Measurements from ENCODE around the gene HHAT.
"Not testable (repeated sequence)": the region's sequence is repeated elsewhere in the genome, so short reads cannot be mapped to it uniquely, and the experiment has no call there.

Gene HHAT

GRCh38 chr1:210315529-210315928 is 13.2 kb upstream of the HHAT start:
- no peak for DNase-seq

DNA sequence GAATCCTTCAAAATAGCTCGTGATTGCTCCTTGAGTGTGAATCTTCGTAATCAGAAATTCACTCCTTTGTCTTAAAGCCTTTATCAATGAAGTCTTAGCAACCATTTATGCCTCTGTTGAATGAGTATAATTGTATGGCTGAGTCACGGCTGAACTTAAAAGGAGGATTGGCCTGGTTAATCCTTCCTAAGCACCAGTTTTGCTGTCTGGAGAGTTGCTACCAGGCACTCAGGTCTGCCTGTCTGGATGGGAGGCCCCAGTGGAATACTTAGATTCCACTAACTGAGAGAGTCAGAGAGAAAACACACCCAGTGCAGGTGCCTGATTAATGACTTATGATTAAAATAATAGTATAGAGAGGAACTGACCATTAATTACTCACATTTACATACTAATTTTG is 7.6 kb upstream of the HHAT start:
- no peak for DNase-seq

DNA sequence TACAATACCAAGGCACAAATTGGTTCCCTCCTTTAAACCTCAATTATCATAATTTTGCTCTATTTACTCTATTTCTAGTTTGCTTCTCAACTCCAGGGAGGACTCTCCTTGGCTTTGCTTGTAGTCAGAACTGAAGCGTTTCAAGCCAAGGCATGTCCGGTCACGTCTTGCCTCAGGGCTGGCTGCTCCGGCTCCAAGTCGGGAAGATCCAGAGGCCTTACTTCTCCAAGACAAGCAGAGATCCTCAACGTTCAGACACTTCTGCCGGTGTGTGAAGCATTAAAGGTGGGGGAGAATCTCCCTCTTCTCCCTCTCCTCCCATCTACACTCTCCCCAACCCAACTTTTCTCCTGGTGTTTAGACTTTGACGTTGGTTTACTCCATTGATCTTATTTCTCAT is 7.2 kb upstream of the HHAT start:
- no peak for DNase-seq

DNA sequence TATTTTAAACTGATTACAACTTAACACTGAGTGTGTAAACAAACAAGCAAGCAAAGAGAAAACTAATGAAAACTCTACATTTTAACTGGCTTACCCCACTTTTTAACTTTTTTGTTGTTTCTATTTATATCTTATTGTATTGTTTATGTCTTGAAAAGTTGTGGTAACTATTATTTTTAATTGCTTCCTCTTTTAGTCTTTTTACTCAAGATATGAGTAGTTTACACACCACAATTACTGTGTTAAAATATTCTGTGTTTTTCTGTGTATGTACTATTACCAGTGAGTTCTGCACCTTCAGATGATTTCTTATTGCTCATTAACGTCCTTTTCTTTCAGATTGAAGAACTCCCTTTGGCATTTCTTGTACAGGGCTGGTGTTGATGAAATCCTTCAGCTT is 4.7 kb upstream of the HHAT start:
- DNase-seq, result no peak

- DNase-seq, result no peak
Observed at GRCh38 chr1:210325026-210325670, 3.6 kb upstream of the HHAT start.

DNA sequence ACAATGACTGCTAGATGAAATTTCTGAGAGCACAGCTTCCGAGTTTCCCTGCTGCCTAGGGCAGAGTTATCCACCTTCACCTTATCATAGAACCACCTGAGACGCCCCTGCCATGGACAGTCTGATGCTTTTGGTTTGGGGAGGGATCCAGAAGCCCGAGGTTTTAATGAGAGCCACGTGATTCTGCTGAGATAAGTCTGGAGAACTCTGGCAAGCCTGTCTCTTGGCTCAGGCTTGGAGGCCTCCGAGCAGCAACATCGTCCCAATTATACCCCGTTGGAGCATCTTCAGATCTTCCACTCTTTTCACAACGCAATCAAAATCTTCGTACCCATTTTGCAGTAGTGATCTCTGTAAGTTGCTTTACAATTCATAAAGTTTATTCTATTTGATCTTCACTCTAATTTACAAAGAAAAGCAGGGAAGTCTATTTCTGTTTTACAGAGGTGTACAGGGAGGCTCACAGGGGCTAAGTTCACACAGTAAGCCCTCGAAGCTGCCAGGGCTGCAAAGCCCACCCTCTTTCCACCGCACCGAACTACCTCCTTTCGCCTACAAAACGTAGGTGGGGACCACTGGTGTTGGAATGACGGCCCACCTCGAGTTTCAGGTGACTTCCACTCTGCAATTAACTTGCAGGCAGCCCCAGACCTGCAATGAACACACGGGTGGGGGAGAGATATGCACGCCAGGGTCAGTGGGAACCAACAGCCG is 513 bp upstream of the HHAT start:
- DNase-seq, result no peak

- DNase-seq, result no peak
Observed at GRCh38 chr1:210330279-210330866, 1.7 kb downstream of the HHAT start.

DNA sequence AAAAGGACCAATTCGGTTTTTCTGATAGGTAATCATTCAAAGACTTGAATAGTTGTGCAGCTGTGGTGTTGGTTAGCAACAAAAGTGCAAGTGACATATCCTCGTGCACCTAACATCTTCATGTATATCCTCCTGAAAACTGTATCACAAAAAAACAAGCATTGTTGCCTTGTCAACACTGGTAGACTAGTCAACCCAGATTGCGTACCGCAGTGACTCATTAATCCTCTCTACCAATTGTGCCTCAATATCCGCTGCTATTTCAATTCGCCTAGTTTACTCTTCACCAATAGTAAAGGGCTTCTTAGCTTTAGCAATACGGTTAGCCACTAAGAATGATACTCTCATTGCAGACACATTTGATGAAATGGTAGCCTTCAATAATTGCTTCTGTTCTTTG is 3.5 kb downstream of the HHAT start:
- DNase-seq, result no peak

DNA sequence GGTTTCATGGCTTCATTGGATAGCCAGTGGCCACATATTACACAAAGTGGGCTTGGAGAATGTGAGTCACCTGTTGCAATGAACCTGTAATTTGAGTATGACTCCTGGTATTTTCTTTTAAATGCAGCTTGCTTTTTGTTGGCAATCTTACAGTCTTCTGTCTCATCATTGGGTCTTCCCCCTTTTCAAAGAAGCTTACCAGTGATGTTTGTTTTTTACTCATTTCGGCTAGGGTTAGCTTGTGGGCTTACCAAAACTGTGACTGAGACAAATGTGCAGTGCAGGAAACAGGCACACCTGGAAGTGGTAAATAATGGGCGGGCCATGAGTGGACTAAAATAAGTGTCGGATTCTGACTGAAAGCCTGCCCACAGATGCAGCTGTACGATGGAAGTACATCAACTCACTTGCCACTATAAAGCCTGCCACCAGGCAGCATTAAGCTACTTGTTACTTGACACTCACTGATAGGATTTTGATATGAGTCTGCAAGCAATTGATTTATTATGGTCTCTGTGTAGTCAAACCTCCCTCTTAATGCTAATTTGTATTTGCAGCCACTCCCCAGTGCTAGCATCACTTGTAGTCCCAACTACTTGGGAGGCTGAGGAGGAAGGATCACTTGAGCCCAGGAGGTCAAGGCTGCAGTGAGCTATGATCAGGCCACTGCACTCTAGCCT is 4.2 kb downstream of the HHAT start:
- no peak for DNase-seq

DNA sequence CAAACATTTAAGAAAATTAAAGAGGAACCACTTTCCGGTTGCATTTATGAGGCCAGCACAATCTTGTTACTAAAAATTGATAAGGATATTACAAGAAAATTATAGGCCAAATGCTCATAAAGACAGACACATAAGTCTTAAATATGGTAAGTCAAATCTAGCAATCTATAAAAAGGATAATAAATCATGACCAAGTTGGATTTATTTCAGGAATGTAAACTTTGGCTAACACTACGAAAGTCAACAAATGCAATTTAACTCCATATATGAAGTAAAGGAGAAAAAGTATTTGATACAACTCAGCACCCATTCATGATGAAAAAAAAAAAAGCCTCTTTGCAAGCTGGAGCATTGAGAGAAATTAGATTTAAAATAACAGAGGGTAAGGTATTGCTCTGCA is 6.3 kb downstream of the HHAT start:
- DNase-seq, result no peak

GRCh38 chr1:210336362-210336761 is 7.7 kb downstream of the HHAT start:
- DNase-seq, result no peak

GRCh38 chr1:210339500-210339899 is 10.8 kb downstream of the HHAT start:
- no peak for DNase-seq

GRCh38 chr1:210340311-210340710 is 11.6 kb downstream of the HHAT start:
- DNase-seq, result no peak

- no peak for DNase-seq
Observed at GRCh38 chr1:210340841-210341240, 12.1 kb downstream of the HHAT start.

GRCh38 chr1:210342986-210343780 is 14.5 kb downstream of the HHAT start:
- no peak for DNase-seq

DNA sequence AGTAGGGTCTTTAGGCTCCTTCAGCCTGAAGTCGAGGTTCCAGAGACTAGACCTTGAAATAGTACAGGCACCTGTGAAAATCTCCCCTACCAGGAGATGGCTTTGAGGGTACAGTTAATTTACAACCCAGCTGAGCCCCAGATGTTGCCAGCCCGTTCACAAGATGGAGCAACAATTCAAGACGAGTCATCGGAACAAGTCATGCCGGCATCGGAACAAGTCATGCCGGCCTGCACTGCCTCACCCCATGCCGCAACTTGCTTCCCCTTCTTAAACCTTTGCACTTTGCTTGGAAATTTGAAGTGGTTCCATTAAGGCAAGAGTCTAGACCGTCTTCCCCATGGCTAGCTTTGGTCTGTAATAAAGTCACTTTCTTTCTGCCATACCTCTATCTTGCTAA is 16.0 kb downstream of the HHAT start:
- no peak for DNase-seq

DNA sequence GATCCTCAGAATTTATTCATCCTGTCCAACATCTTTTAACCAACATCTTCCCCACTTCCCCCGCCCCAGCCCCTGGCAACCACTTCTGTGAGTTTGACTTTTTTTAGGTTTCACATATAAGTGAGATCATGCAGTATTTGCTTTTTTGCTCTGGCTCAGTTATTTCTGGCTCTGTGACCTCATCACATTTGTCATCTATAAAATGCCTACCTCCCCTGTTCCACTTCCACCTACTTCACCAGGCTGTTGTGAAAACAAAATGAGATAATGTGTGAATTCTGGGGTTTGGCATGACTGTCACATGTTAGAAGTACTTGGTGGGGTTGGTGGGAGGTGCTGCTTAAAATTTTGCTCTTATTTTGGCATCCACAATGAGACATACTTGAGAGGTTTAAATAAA is 18.4 kb downstream of the HHAT start:
- no peak for DNase-seq

- no peak for DNase-seq
Observed at GRCh38 chr1:210351496-210351895, 22.8 kb downstream of the HHAT start.

DNA sequence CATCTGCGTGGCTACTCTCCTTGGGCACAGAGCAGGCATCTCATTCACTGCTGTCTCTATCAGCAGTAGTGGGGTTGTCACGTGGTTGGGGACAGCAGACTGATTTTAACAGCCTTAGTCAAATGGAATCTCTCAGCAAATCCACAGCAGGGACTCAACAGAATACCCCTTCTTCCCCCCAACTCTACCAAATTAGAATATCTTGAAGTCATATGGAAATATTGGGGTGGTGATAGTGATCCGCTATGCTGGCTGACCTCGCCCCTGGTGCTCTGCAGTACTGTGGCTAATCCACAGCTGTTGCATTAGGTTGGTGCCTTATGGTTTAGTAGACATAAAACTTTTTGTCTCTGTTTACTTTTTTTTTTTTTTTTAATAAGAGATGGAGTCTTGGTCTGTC is 23.9 kb downstream of the HHAT start:
- no peak for DNase-seq

DNA sequence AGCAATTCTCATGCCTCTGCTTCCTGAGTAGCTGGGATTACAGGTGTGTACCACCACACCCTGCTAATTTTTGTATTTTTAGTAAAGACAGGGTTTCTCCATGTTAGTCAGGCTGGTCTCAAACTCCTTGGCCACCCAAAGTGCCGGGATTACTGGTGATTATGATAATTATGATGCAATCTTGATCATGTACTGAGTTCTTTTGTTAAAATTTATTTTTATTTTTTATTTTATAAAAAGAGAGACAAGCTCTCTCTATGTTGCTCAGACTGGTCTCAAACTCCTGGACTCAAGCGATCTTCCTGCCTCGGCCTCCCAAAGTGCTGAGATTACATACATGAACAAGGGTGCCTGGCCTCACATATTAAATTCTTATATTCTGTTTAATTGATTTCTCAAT is 25.6 kb downstream of the HHAT start:
- DNase-seq, result not testable (repeated sequence)

- no peak for DNase-seq
Observed at GRCh38 chr1:210358626-210359025, 29.9 kb downstream of the HHAT start.

DNA sequence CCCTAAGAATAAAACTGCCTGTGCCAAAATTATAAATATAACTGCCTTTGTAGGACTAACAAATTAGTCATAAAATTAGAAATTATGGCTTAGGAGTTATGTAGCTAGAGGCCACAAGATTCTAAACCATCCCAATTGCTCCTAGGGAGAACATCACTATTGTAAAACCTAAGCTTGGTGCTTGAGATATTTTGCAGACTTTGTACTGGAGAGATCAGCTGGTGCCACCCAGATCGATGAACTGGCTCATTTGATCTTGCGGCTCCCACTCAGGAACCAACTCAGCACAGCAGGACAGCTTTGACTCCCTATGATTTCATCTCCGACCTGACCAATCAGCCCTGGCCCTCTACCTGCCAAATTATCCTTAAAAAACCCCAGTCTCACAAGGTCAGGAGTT is 30.6 kb downstream of the HHAT start:
- no peak for DNase-seq

GRCh38 chr1:210360852-210361477 is 32.3 kb downstream of the HHAT start:
- no peak for DNase-seq
